Measurements from ENCODE around the gene CBY1. TPM values are rescaled to one million over a fixed set of nuclear protein-coding genes. Genes with fewer than 3 reads are reported as not detected.

Gene CBY1
- polyA plus RNA-seq, 4 donors = 17.3 to 39.4 (median 31.9) TPM

DNA sequence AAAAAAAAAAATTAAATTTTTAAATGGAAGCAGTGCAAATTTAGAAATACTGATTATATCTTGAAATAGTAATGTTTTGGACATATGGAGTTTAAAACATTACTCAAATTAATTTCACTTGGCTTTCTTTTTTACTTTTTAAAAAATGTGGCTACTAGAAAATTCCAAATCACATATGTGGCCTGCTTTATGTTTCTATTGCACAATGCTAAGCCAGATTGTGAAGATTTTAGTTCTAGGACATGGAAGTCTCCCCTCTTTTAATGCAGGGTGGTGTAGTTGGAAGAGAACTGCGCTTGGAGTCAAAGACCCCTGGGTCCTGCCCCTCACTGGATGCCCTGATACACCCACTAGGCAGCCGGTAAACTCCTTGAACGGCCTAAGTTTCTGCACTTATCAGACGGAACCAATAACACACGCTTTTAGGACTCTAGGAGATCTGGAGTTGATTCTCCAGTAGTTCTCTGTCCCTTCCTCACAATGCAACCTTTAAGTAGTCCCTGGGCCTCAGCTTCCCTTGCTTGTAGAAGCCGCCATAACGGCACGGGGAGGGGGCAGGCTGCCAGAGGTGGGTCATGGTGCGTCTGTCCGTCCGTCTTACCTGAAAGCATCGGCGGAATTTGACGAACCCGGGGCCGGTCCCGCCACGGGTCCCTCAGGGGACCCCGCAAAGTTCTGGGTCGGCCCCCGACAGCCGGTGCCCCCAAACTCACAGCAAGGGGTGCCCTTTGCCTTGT lies 751 bp upstream of the CBY1 start:
- FAIRE-seq (no peak), DNase-seq (no peak)
- peak overlapping the region in 2 of 3 donors; percentile 90 to 91 for H3K27ac ChIP-seq (ENCODE audit: low read depth in 1 of 3, low read length in 2 of 3)
- H3K27me3 ChIP-seq (ENCODE audit: control insufficient read depth in 3 of 3, insufficient read depth in 3 of 3, low read length in 3 of 3) = no peaks in the 10 kb centered on the region
- 7 to 8% (median 7%) methylated on average over 22 of the region's 22 CpGs for WGBS, 3 donors
- peak overlapping the region; percentile 85 to 97 (median 92) for H3K4me3 ChIP-seq (ENCODE audit: low read depth in 1 of 3, low read length in 3 of 3)
- no peaks in the 10 kb centered on the region for H3K36me3 ChIP-seq (ENCODE audit: control insufficient read depth in 3 of 3, insufficient read depth in 2 of 3, low read depth in 1 of 3, low read length in 3 of 3)
- no peaks in the 10 kb centered on the region for H3K9me3 ChIP-seq (ENCODE audit: control insufficient read depth in 2 of 2, insufficient read depth in 1 of 2, low read depth in 1 of 2, low read length in 1 of 2)
- peaks cover 2 to 10% (median 3%) of the 10 kb centered on the region in 3 donors for H3K4me1 ChIP-seq (ENCODE audit: control insufficient read depth in 3 of 3, insufficient read depth in 2 of 3, low read depth in 1 of 3, low read length in 2 of 3)

DNA sequence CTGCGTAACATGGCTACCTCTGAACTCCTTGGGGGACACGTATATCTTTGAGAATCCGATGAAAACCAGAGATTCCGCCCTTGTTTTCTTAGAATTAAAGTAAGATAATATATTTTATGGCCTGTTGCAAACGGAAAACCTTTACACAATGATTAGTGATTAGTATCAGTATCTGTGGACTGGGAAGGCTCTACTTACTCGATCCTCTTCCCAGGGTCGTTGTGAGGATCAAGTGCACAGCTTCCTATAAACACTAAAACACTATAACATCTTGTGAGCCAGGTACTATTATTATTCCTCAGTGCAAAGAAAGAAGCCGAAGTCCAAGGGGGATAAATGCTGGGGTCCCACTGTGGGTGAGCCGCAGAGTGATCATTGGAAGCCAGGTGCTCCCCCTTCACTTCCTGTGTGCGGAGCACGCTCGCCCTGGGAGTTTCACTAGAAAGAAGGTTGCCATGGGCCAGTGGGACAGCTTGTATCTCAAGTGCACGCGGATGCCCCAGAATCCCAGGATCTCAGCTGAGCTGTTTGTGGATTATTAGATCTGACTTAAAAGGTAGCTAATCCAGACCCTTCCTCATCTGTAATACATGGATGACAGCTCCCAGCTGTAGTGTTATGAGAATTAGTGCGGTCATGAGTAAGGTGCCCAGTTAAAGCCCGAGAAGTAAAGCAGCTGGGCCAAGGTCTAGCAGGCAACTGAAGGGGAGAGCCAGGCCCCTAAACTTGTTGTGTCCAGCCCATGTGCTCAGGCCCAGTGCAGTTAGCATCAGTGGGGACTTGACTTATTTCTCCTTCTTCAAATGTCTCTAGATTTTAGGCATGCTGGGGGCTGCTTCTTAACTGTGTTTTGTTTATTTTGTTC lies 839 bp downstream of the CBY1 start:
- peak; percentile 42 to 63 for DNase-seq
- H3K9me3 ChIP-seq (ENCODE audit: control insufficient read depth in 2 of 2, insufficient read depth in 1 of 2, low read depth in 1 of 2, low read length in 1 of 2) = no peaks in the 10 kb centered on the region
- no peak for FAIRE-seq
- H3K36me3 ChIP-seq (ENCODE audit: control insufficient read depth in 3 of 3, insufficient read depth in 2 of 3, low read depth in 1 of 3, low read length in 3 of 3) = peaks cover 0 to 9% (median 0%) of the 10 kb centered on the region in 3 donors
- peak overlapping the region; percentile 85 to 97 (median 92) for H3K4me3 ChIP-seq (ENCODE audit: low read depth in 1 of 3, low read length in 3 of 3)
- peaks cover 2 to 10% (median 3%) of the 10 kb centered on the region in 3 donors for H3K4me1 ChIP-seq (ENCODE audit: control insufficient read depth in 3 of 3, insufficient read depth in 2 of 3, low read depth in 1 of 3, low read length in 2 of 3)
- no peaks in the 10 kb centered on the region for H3K27me3 ChIP-seq (ENCODE audit: control insufficient read depth in 3 of 3, insufficient read depth in 3 of 3, low read length in 3 of 3)
- H3K27ac ChIP-seq (ENCODE audit: low read depth in 1 of 3, low read length in 2 of 3) = peak overlapping the region; percentile 71 to 91 (median 90)
- 3 to 5% (median 4%) methylated on average over 16 of the region's 16 CpGs for WGBS, 3 donors

DNA sequence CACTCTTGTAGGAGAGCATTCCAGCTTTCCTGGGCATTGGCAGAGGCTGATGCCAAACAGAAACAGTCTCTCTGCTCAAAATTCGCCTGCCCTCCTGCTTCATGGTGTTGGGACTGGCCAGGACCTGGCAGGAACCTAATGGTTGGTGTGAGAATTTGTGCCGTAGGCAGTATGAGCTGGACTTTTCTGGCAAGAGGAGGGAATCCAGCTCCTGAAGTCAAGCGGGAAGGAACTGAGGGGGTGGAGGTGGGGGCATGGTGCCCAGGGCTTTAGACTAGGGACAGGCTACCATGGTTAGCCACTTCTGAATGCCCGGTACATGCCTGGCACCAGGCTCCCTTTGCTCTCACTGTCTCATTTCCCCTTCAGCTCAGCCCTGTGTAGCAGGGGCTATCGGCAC lies 18.4 kb downstream of the CBY1 start:
- H3K4me3 ChIP-seq (ENCODE audit: low read depth in 1 of 3, low read length in 3 of 3) = no peak overlapping the region
- 78 to 82% (median 81%) methylated on average over 5 of the region's 5 CpGs for WGBS, 3 donors
- FAIRE-seq = no peak
- no peaks in the 10 kb centered on the region for H3K4me1 ChIP-seq (ENCODE audit: control insufficient read depth in 3 of 3, insufficient read depth in 2 of 3, low read depth in 1 of 3, low read length in 2 of 3)
- no peaks in the 10 kb centered on the region for H3K9me3 ChIP-seq (ENCODE audit: control insufficient read depth in 2 of 2, insufficient read depth in 1 of 2, low read depth in 1 of 2, low read length in 1 of 2)
- no peak overlapping the region for H3K27ac ChIP-seq (ENCODE audit: low read depth in 1 of 3, low read length in 2 of 3)
- DNase-seq = no peak
- H3K27me3 ChIP-seq (ENCODE audit: control insufficient read depth in 3 of 3, insufficient read depth in 3 of 3, low read length in 3 of 3) = no peaks in the 10 kb centered on the region
- H3K36me3 ChIP-seq (ENCODE audit: control insufficient read depth in 3 of 3, insufficient read depth in 2 of 3, low read depth in 1 of 3, low read length in 3 of 3) = peaks cover 3 to 37% (median 4%) of the 10 kb centered on the region in 3 donors

DNA sequence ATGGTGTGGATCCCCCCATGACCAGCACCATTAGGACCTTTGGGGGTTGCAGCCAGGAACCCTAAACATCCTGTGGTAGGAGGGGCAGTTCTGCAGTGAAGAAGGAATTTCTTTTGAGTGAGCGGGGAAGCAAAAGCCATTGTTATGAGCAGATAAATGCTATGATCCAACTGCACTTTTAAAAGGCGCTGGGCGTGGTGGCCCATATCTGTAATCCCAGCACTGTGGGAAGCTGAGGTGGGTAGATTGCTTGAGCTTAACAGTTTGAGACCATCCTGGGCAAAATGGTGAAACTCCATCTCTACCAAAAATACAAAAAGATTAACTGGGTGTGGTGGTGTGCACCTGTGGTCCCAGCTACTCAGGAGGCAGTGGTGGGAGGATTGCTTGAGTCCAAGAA lies 19.4 kb downstream of the CBY1 start:
- no peak for FAIRE-seq
- Histone ChIP-seq H3K36me3 (ENCODE audit: control insufficient read depth in 3 of 3, insufficient read depth in 2 of 3, low read depth in 1 of 3, low read length in 3 of 3) (peaks cover 2 to 34% (median 3%) of the 10 kb centered on the region in 3 donors), H3K9me3 (ENCODE audit: control insufficient read depth in 2 of 2, insufficient read depth in 1 of 2, low read depth in 1 of 2, low read length in 1 of 2) (no peaks in the 10 kb centered on the region), H3K4me3 (ENCODE audit: low read depth in 1 of 3, low read length in 3 of 3) (no peak overlapping the region), H3K27ac (ENCODE audit: low read depth in 1 of 3, low read length in 2 of 3) (no peak overlapping the region), H3K4me1 (ENCODE audit: control insufficient read depth in 3 of 3, insufficient read depth in 2 of 3, low read depth in 1 of 3, low read length in 2 of 3) (no peaks in the 10 kb centered on the region), H3K27me3 (ENCODE audit: control insufficient read depth in 3 of 3, insufficient read depth in 3 of 3, low read length in 3 of 3) (no peaks in the 10 kb centered on the region)
- WGBS, 3 donors = 92 to 97% (median 97%) methylated on average over 3 of the region's 3 CpGs
- DNase-seq = no peak

DNA sequence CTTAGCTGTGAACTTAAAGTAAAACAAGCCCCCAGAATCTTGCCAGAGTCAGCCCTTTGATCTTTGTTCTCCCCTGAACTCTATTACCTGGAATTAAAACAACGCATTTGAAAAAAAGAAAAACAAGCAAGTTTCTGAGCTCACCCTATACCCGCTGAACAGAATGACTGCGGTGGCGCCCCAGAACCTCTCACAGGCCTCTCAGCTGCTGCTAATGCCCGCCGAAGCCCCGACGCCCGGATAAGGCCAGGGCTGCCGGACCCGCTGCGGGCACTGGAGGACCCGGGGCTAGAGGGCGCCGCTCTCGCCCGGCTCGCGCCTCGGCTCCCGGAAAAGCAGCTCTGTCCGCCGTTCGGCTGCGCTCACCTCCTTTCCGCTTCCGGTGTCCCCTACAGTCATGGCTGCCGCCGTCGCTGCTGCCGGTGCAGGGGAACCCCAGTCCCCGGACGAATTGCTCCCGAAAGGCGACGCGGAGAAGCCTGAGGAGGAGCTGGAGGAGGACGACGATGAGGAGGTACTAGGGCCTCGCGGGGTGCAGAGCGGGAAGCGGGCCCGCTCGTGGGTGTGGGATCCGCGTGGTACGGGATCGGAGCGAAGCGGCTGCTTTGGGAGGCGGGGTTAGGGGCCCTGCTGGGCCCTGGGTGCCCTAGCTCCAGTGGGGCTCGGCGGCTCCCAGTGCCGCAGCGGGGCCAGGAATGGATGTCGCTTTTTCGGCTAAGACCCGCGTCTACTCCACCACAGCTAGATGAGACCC lies 25.3 kb downstream of the CBY1 start, which contains the start of gene TOMM22:
TOMM22 (plus strand) TSS at position 376 of the 754 bp plus-strand sequence; CDS start at position 398, 22 bp downstream.
- Histone ChIP-seq H3K9me3 (ENCODE audit: control insufficient read depth in 2 of 2, insufficient read depth in 1 of 2, low read depth in 1 of 2, low read length in 1 of 2) (no peaks in the 10 kb centered on the region), H3K4me1 (ENCODE audit: control insufficient read depth in 3 of 3, insufficient read depth in 2 of 3, low read depth in 1 of 3, low read length in 2 of 3) (peaks cover 0 to 12% (median 5%) of the 10 kb centered on the region in 3 donors), H3K27ac (ENCODE audit: low read depth in 1 of 3, low read length in 2 of 3) (peak within 1 kb of the TSS; percentile 45 to 86 (median 57)), H3K27me3 (ENCODE audit: control insufficient read depth in 3 of 3, insufficient read depth in 3 of 3, low read length in 3 of 3) (no peaks in the 10 kb centered on the region), H3K36me3 (ENCODE audit: control insufficient read depth in 3 of 3, insufficient read depth in 2 of 3, low read depth in 1 of 3, low read length in 3 of 3) (peaks cover 7 to 35% (median 9%) of the 10 kb centered on the region in 3 donors), H3K4me3 (ENCODE audit: low read depth in 1 of 3, low read length in 3 of 3) (peak within 1 kb of the TSS; percentile 90 to 99 (median 98))
- DNase-seq (peak; percentile 87 to 96), FAIRE-seq (no peak)
- WGBS, 3 donors = 0 to 1% (median 0%) methylated on average over 49 to 60 of the region's 60 CpGs

DNA sequence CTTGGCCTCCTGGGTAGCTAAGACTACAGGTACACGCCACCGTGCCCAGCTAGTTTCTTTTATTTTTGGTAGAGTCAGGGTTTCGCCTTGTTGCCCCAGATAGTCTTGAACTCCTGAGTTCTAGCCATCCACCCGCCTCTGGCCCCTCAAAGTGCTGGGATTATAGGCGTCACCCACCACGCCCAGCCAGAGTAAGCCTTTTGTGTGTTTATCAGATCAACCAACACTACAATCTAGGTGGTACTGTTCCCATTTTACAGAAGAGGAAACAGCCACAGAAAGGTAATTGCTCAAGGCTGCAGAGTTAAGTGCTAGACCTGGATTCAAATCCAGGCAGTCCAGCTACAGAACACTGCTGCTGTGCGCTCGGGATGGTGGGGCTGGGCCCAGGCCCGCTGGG lies 28.5 kb downstream of the CBY1 start:
- H3K36me3 ChIP-seq (ENCODE audit: control insufficient read depth in 3 of 3, insufficient read depth in 2 of 3, low read depth in 1 of 3, low read length in 3 of 3) = peaks cover 9 to 61% (median 13%) of the 10 kb centered on the region in 3 donors
- no peaks in the 10 kb centered on the region for H3K27me3 ChIP-seq (ENCODE audit: control insufficient read depth in 3 of 3, insufficient read depth in 3 of 3, low read length in 3 of 3)
- H3K4me1 ChIP-seq (ENCODE audit: control insufficient read depth in 3 of 3, insufficient read depth in 2 of 3, low read depth in 1 of 3, low read length in 2 of 3) = peaks cover 0 to 25% (median 5%) of the 10 kb centered on the region in 3 donors
- DNase-seq = no peak
- H3K27ac ChIP-seq (ENCODE audit: low read depth in 1 of 3, low read length in 2 of 3) = no peak overlapping the region
- WGBS, 3 donors = 86 to 93% (median 93%) methylated on average over 9 of the region's 9 CpGs
- H3K4me3 ChIP-seq (ENCODE audit: low read depth in 1 of 3, low read length in 3 of 3) = no peak overlapping the region
- H3K9me3 ChIP-seq (ENCODE audit: control insufficient read depth in 2 of 2, insufficient read depth in 1 of 2, low read depth in 1 of 2, low read length in 1 of 2) = no peaks in the 10 kb centered on the region
- FAIRE-seq = no peak

DNA sequence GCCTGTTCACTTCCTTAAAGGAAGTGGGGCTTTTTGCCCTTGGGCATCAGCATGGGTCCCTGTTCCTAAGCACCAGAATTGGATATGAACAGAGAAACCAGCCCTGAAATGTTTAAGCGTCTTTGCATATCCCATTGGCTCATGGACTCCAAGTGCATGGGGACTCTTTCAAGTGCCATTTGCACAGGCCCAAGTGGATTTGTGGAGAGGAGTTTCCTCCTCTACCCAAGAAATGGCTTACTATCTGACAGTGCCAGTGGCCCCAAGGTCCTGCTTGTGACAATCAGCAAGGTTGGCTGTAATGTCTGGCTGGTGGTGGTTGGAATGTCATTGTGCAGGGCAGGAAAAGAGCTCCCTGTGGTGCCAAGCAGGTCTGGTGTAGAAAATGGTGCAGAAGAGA lies 29.3 kb downstream of the CBY1 start:
- Histone ChIP-seq H3K27ac (ENCODE audit: low read depth in 1 of 3, low read length in 2 of 3) (no peak overlapping the region), H3K27me3 (ENCODE audit: control insufficient read depth in 3 of 3, insufficient read depth in 3 of 3, low read length in 3 of 3) (no peaks in the 10 kb centered on the region), H3K4me3 (ENCODE audit: low read depth in 1 of 3, low read length in 3 of 3) (no peak overlapping the region), H3K9me3 (ENCODE audit: control insufficient read depth in 2 of 2, insufficient read depth in 1 of 2, low read depth in 1 of 2, low read length in 1 of 2) (no peaks in the 10 kb centered on the region), H3K36me3 (ENCODE audit: control insufficient read depth in 3 of 3, insufficient read depth in 2 of 3, low read depth in 1 of 3, low read length in 3 of 3) (peaks cover 9 to 66% (median 13%) of the 10 kb centered on the region in 3 donors), H3K4me1 (ENCODE audit: control insufficient read depth in 3 of 3, insufficient read depth in 2 of 3, low read depth in 1 of 3, low read length in 2 of 3) (peaks cover 0 to 33% (median 5%) of the 10 kb centered on the region in 3 donors)
- no peak for FAIRE-seq
- no peak for DNase-seq
- WGBS, 3 donors = 92 to 100% (median 96%) methylated on average over 1 of the region's 1 CpG

DNA sequence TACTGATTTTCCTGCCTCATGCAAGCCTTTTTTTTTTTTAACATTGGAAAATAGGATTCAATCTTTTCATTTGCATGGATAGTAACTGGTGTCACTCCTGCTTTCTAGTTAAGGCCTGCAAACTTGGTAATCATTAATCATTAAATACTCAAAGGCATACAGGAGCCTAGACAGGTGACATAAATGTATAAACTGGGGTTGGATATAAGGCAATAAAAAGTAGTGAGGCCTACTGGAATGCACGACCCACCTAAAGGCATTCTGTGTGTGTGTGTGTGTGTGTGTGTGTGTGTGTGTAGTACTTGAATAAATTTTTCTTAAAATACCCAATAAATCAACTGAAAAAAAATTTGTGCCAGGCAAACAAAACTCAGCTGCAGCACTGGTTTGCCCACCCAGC lies 33.2 kb downstream of the CBY1 start:
- FAIRE-seq (no peak), DNase-seq (peak; percentile 46 to 70)
- Histone ChIP-seq H3K27ac (ENCODE audit: low read depth in 1 of 3, low read length in 2 of 3) (peak overlapping the region in 1 of 3 donors; percentile 76), H3K4me3 (ENCODE audit: low read depth in 1 of 3, low read length in 3 of 3) (no peak overlapping the region), H3K36me3 (ENCODE audit: control insufficient read depth in 3 of 3, insufficient read depth in 2 of 3, low read depth in 1 of 3, low read length in 3 of 3) (peaks cover 5 to 63% (median 14%) of the 10 kb centered on the region in 3 donors), H3K4me1 (ENCODE audit: control insufficient read depth in 3 of 3, insufficient read depth in 2 of 3, low read depth in 1 of 3, low read length in 2 of 3) (peaks cover 3 to 53% (median 7%) of the 10 kb centered on the region in 3 donors), H3K9me3 (ENCODE audit: control insufficient read depth in 2 of 2, insufficient read depth in 1 of 2, low read depth in 1 of 2, low read length in 1 of 2) (no peaks in the 10 kb centered on the region), H3K27me3 (ENCODE audit: control insufficient read depth in 3 of 3, insufficient read depth in 3 of 3, low read length in 3 of 3) (no peaks in the 10 kb centered on the region)
- 8 to 49% (median 38%) methylated on average over 1 of the region's 1 CpG for WGBS, 3 donors
